Measurements from ENCODE around the gene HK1.

- TF ChIP-seq UBTF (CRISPR knock-in tag; IDR thresholded peaks at IDR 0.05): peak; percentile 38
- no peak for TF ChIP-seq NFIC (IDR thresholded peaks at IDR 0.05; ENCODE audit: low read length)
- no peak for TF ChIP-seq PLSCR1 (CRISPR knock-in tag; IDR thresholded peaks at IDR 0.05; ENCODE audit: borderline replicate concordance)
- no peak for TF ChIP-seq RFX1 (IDR thresholded peaks at IDR 0.05)
- no peak for TF ChIP-seq POLR2A (IDR thresholded peaks at IDR 0.05; ENCODE audit: insufficient read depth in 1 of 2, low read depth in 2 of 2, low read length in 2 of 2)
- no peak for TF ChIP-seq ZNF772 (CRISPR knock-in tag; IDR thresholded peaks at IDR 0.05)
- no peak for TF ChIP-seq CTCF (CRISPR knock-in tag; IDR thresholded peaks at IDR 0.05)
- no peak for TF ChIP-seq ZNF446 (CRISPR knock-in tag; IDR thresholded peaks at IDR 0.05)
- no peak for TF ChIP-seq ZBTB26 (CRISPR knock-in tag; IDR thresholded peaks at IDR 0.05; ENCODE audit: borderline replicate concordance)
- TF ChIP-seq ZNF281 (CRISPR knock-in tag; IDR thresholded peaks at IDR 0.05; ENCODE audit: borderline replicate concordance): no peak
- TF ChIP-seq ZNF746 (CRISPR knock-in tag; IDR thresholded peaks at IDR 0.05): no peak
- no peak for TF ChIP-seq JUND (CRISPR knock-in tag; IDR thresholded peaks at IDR 0.05)
- no peak for TF ChIP-seq ZNF407 (CRISPR knock-in tag; IDR thresholded peaks at IDR 0.05; ENCODE audit: not compliant biosample characterization)
- no peak for TF ChIP-seq GABPA (IDR thresholded peaks at IDR 0.05; ENCODE audit: low read depth, low read length)
- peak; percentile 69 for TF ChIP-seq GABPA (CRISPR knock-in tag; IDR thresholded peaks at IDR 0.05; ENCODE audit: low read depth)
These were observed 139.9 kb downstream of the HK1 start for GRCh38 chr10:69418052-69418752.

Data from HepG2 (cell line).